Lower lobe of right lung (tissue), 2 donors: ENCODE results near the gene PRRT1. TPM values are rescaled to one million over a fixed set of nuclear protein-coding genes. Genes with fewer than 3 reads are reported as not detected.
"Not testable (repeated sequence)": the region's sequence is repeated elsewhere in the genome, so short reads cannot be mapped to it uniquely, and the experiment has no call there.

Experiments
- ATAC-seq, 2 donors: fragments of 200-7000 bp; cut with Tn5 transposase; one replicate each; pipeline ENCODE4 v1.9.1; 2020 to 2022; ENCODE audit warnings: mild to moderate bottlenecking in 2 of 2, moderate library complexity in 2 of 2
- DNase-seq: peaks from one replicate; pipeline ENCODE4 v3.0.0-alpha.2; 2020
- H3K27ac ChIP-seq: fragments of 200-600 bp; one replicate; pipeline ENCODE4 v1.8.0; 2022
- H3K27me3 ChIP-seq: fragments of 200-600 bp; one replicate; pipeline ENCODE4 v1.8.0; 2022; ENCODE audit warnings: low read depth
- H3K36me3 ChIP-seq: fragments of 200-600 bp; one replicate; pipeline ENCODE4 v1.8.0; 2022; ENCODE audit warnings: mild to moderate bottlenecking
- H3K4me1 ChIP-seq: fragments of 200-600 bp; one replicate; pipeline ENCODE4 v1.8.0; 2022
- H3K4me3 ChIP-seq: fragments of 200-600 bp; one replicate; pipeline ENCODE4 v1.8.0; 2022; ENCODE audit warnings: mild to moderate bottlenecking
- H3K9me3 ChIP-seq: fragments of 200-600 bp; one replicate; pipeline ENCODE4 v1.8.0; 2022
- intact Hi-C: fragments of 100-400 bp; cut with DNase I; formaldehyde crosslinking; loops from one replicate; pipeline ENCODE4 v1.11.0; 2022
- total RNA-seq: library from RNA; stranded (reverse); fragmentation: NEBNext Ultra II Directional; extraction: Animal tissue kit (Norgen Biotek cat#: 25700); gene quantifications from one replicate; pipeline ENCODE4 v1.2.1, GENCODE V29; 2021
- TF ChIP-seq, protein P1 (sequence below): fragments of 200-600 bp; IDR thresholded peaks from one replicate; pipeline ENCODE4 v1.8.0; 2022; ENCODE audit warnings: antibody characterized with exemption, mild to moderate bottlenecking
- donor health status: DM: no; HTN: yes; CAD: no; lungs with severe emphysema.

Gene PRRT1
- total RNA-seq, 1 donor from 2014 or later: 1.2 TPM

DNA sequence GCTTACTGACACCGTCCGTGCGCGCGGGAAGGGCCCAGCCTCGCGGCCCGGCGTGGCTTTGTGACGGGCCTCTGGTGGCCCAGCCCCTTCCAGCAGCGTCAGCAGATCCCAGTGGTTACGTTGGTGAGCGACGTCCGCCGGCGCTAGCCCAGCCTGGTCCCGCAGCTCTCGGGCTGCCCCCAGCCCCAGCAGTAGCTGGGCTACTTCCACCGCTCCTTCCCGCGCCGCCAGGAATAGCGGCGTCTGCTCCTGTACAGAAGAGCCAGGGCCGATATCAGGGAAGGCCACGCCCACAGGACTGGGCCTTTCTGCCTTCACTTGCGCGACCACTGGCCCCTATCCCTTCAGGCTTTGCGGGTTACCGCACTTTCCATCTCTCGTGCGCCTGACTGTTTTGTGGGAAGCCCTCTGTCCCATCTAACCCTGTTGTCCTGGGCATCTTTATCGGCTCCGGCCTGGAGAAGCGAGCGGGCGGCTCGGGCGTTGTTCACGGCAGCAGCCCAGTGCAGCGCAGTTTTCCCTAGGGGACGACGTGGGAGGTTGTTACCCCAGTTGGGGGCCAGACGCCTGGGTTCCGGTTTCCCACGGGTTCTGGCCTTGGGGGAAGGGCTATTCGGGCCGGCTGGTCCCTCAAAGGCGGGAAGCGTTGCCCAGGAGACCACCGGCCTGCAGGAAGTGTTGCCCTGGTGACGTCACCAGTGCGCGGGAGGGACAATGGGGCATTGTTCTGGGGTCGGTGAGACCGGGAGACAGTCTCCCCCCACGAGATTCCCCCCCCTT, 44.4 kb upstream of the PRRT1 start:
- no peaks in the 10 kb centered on the region for H3K9me3 ChIP-seq
- ATAC-seq (peak; percentile 49 to 52), DNase-seq (peak; percentile 93)
- peak overlapping the region; percentile 100 for H3K27ac ChIP-seq
- TF ChIP-seq, protein P1, sequence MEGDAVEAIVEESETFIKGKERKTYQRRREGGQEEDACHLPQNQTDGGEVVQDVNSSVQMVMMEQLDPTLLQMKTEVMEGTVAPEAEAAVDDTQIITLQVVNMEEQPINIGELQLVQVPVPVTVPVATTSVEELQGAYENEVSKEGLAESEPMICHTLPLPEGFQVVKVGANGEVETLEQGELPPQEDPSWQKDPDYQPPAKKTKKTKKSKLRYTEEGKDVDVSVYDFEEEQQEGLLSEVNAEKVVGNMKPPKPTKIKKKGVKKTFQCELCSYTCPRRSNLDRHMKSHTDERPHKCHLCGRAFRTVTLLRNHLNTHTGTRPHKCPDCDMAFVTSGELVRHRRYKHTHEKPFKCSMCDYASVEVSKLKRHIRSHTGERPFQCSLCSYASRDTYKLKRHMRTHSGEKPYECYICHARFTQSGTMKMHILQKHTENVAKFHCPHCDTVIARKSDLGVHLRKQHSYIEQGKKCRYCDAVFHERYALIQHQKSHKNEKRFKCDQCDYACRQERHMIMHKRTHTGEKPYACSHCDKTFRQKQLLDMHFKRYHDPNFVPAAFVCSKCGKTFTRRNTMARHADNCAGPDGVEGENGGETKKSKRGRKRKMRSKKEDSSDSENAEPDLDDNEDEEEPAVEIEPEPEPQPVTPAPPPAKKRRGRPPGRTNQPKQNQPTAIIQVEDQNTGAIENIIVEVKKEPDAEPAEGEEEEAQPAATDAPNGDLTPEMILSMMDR: no peak
- peak overlapping the region; percentile 79 for H3K4me3 ChIP-seq
- H3K27me3 ChIP-seq: no peaks in the 10 kb centered on the region
- intact Hi-C loops: no loop called here
- peaks cover 48% of the 10 kb centered on the region for H3K4me1 ChIP-seq
- H3K36me3 ChIP-seq: no peaks in the 10 kb centered on the region

DNA sequence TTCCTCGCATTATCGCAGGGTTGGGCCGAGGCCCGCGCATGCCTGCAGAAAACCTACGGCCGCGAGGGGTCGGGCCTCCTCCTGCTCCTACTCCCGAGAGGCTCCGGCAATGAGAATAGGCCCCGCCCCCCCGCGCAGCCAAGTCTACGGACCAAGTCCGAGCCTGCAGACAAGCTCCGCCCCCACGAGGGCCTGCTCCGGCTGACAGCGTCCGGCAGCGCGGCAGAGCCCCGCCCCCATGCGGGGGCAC, 43.8 kb upstream of the PRRT1 start:
- peak overlapping the region; percentile 79 for H3K4me3 ChIP-seq
- peak overlapping the region; percentile 100 for H3K27ac ChIP-seq
- ATAC-seq (peak; percentile 93 to 96), DNase-seq (peak; percentile 100)
- H3K27me3 ChIP-seq: no peaks in the 10 kb centered on the region
- peaks cover 53% of the 10 kb centered on the region for H3K4me1 ChIP-seq
- H3K36me3 ChIP-seq: no peaks in the 10 kb centered on the region
- intact Hi-C loops: no loop called here
- TF ChIP-seq, protein P1: peak; percentile 50
- no peaks in the 10 kb centered on the region for H3K9me3 ChIP-seq

DNA sequence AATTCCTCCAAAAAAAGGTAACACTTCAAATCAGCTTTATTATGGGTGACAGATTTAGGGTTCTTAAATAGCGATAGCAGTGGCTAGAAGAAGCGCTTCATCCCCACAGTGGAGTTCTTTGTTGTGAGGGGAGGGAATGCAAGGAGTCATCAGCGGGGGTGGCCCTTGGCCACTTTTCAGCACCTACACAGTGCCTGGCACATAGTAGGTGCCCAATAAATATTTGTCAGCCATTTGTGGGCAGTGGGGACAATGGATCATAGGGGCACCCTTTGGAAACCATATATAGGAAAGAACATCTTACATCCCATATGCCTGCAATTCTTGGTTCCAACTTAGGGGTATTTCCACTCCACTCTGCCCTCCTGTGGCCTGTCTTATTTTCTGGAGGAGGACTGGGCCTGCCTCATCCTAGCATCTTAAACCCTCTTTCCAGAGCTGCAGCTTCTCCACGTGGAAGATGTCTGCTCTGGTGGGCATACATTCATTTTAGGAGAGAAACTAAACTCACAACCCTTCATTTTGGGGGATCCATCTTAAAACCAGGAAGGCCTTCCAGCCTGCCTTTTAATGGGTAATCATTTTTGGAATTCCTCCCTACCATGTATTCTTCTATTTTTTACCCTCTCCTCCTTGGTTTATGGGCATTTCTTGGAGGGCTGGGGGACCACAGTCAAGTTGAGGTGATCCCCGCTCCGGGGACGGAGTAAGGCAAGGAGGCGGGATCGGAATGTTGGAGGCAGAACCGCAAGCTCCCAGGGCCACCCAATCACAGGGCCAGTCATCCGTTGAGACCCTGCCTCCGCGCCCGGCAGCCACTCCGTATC, 43.3 kb upstream of the PRRT1 start:
- Histone ChIP-seq H3K4me3 (peak overlapping the region; percentile 49), H3K27me3 (no peaks in the 10 kb centered on the region), H3K27ac (peak overlapping the region; percentile 91), H3K9me3 (no peaks in the 10 kb centered on the region), H3K36me3 (no peaks in the 10 kb centered on the region), H3K4me1 (peaks cover 56% of the 10 kb centered on the region)
- TF ChIP-seq, protein P1: no peak
- no peak for ATAC-seq
- intact Hi-C loops: no loop called here
- DNase-seq: no peak

DNA sequence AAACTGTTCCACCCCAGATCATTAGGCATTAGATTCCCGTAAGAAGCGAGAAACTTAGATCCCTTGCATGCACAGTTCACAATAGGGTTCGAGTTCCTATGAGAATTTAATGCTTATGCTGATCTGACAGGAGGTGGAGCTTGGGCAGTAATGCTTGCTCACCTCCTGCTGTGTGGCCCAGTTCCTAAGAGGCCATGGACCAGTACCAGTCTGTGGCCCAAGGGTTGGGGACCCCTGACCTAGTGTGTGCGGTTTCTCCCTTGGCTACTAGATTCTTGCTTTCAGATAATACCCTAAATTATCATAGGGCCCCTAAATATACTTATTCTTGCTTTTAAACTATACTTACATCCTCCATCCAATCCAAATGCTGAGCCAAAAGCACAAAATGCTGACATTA, 42.6 kb upstream of the PRRT1 start:
- intact Hi-C loops: no loop called here
- peaks cover 56% of the 10 kb centered on the region for H3K4me1 ChIP-seq
- H3K27ac ChIP-seq: peak overlapping the region; percentile 91

DNA sequence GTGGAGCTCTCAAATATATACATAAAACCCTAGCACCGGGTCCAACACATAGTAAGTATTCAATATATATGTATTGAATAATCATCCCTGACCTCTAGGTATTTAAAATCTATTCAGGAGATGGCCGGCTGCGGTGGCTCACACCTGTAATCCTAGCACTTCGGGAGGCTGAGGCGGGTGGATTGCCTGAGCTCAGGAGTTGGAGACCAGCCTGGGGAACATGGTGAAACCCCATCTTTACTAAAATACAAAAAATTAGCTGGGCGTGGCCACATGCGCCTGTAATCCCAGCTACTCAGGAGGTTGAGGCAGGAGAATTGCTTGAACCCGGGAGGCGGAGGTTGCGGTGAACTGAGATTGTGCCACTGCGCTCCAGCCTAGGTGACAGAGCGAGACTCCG, 41.4 kb upstream of the PRRT1 start:
- H3K4me1 ChIP-seq: peaks cover 69% of the 10 kb centered on the region
- peak overlapping the region; percentile 91 for H3K27ac ChIP-seq
- H3K9me3 ChIP-seq, ATAC-seq, intact Hi-C loops, H3K27me3 ChIP-seq, DNase-seq, H3K36me3 ChIP-seq: not testable (repeated sequence)
- H3K4me3 ChIP-seq: peak overlapping the region; percentile 76

More for the DNA sequence above, 42.6 kb upstream of the PRRT1 start:
- TF ChIP-seq, protein P1: no peak
- DNase-seq (no peak), ATAC-seq (no peak)
- peak overlapping the region; percentile 49 for H3K4me3 ChIP-seq
- H3K27me3 ChIP-seq: no peaks in the 10 kb centered on the region
- H3K9me3 ChIP-seq: no peaks in the 10 kb centered on the region
- H3K36me3 ChIP-seq: no peaks in the 10 kb centered on the region

DNA sequence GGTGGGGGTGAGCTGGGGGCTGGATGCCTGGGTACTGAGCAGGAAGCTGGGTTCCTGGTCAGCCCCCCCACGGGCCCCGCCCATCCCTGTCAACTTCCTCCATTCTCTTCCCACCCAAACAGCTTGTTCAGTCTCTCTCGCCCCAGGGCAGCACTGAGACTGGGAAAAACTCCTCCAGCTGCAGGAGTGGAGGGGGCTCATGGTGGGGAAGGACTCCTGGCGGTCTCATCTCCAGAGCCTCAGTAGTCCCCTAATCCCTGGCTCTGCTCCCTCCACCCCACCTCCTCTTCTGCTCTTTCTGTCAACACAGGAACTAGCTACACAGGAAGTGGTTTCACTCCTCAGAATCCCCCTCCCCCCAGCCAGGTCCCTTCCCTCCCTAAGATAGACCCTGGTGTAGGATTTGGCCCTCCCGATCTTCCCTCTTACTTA, 40.9 kb upstream of the PRRT1 start, which contains the start of gene GPSM3:
TSS of gene GPSM3 (minus strand) at position 36 of the 432 bp plus-strand sequence. CDS start 130 bp downstream, outside the sequence.
- peak within 1 kb of the TSS; percentile 76 for H3K4me3 ChIP-seq
- ATAC-seq: no peak
- peaks cover 9% of the 10 kb centered on the region for H3K36me3 ChIP-seq
- DNase-seq: peak; percentile 82
- TF ChIP-seq, protein P1: no peak
- H3K4me1 ChIP-seq: peaks cover 73% of the 10 kb centered on the region
- peak within 1 kb of the TSS; percentile 91 for H3K27ac ChIP-seq
- intact Hi-C loops: no loop called here
- H3K9me3 ChIP-seq: no peaks in the 10 kb centered on the region
- H3K27me3 ChIP-seq: no peaks in the 10 kb centered on the region
